ENCODE data around the gene PRR16. TPM values are rescaled to one million over a fixed set of nuclear protein-coding genes. Genes with fewer than 3 reads are reported as not detected.

PRR16 gene
- total RNA-seq, 6 experiments from 2014 or later, result 53.5 to 74.0 (median 61.2) TPM

DNA sequence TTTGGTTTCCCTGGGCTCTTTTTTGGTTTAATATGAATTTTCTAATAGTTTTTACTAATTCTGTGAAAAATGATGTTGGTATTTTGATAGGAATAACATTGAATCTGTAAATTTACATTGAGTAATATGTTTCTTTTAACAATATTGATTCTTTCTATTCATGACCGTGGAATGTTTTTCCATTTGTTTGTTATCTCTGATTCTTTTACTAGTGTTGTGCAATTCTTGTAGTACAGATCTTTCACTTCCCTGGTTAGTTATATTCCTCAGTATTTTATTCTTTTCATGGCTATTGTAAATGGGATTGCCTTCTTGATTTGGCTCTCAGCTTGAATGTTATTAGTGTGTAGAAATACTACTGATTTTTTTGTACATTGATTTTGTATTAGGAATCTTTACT, 137.9 kb downstream of the PRR16 start:
- DNase-seq, result no peak
- TF ChIP-seq, protein P1, sequence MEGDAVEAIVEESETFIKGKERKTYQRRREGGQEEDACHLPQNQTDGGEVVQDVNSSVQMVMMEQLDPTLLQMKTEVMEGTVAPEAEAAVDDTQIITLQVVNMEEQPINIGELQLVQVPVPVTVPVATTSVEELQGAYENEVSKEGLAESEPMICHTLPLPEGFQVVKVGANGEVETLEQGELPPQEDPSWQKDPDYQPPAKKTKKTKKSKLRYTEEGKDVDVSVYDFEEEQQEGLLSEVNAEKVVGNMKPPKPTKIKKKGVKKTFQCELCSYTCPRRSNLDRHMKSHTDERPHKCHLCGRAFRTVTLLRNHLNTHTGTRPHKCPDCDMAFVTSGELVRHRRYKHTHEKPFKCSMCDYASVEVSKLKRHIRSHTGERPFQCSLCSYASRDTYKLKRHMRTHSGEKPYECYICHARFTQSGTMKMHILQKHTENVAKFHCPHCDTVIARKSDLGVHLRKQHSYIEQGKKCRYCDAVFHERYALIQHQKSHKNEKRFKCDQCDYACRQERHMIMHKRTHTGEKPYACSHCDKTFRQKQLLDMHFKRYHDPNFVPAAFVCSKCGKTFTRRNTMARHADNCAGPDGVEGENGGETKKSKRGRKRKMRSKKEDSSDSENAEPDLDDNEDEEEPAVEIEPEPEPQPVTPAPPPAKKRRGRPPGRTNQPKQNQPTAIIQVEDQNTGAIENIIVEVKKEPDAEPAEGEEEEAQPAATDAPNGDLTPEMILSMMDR (IDR thresholded peaks at IDR 0.05), result no peak
- H3K27me3 Mint-ChIP-seq (ENCODE audit: insufficient read depth), result peaks cover 4% of the 10 kb centered on the region; the same call in 1 of the 2 replicates
- H3K4me3 Mint-ChIP-seq, result no peak overlapping the region
- peak overlapping the region; percentile 63; the same call in 1 of the 2 replicates for H3K27ac Mint-ChIP-seq
- H3K36me3 Mint-ChIP-seq (ENCODE audit: low read depth), result peaks cover 34% of the 10 kb centered on the region
- peaks cover 18% of the 10 kb centered on the region; the same call in 1 of the 2 replicates for H3K9me3 Mint-ChIP-seq
- peaks cover 85% of the 10 kb centered on the region for H3K4me1 Mint-ChIP-seq (ENCODE audit: low read depth)

DNA sequence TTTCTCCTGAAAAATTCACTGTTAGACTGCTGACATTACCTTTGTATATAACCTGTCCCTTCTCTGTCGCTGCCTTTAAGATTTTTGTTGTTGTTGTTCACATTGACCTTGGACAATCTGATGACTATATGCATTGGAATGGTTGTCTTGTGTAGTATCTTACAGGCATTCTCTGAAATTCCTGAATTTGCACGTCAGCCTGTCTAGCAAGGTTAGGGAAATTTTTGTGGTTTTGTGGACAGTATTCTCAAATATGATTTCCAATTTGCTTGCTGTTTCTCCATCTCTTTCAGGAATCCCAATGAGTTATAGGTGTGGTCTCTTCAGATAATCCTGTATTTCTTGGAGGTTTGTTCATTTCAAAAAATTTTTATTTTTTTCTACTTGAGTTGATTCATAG, 140.8 kb downstream of the PRR16 start:
- H3K27ac Mint-ChIP-seq, result peak overlapping the region; percentile 63

DNA sequence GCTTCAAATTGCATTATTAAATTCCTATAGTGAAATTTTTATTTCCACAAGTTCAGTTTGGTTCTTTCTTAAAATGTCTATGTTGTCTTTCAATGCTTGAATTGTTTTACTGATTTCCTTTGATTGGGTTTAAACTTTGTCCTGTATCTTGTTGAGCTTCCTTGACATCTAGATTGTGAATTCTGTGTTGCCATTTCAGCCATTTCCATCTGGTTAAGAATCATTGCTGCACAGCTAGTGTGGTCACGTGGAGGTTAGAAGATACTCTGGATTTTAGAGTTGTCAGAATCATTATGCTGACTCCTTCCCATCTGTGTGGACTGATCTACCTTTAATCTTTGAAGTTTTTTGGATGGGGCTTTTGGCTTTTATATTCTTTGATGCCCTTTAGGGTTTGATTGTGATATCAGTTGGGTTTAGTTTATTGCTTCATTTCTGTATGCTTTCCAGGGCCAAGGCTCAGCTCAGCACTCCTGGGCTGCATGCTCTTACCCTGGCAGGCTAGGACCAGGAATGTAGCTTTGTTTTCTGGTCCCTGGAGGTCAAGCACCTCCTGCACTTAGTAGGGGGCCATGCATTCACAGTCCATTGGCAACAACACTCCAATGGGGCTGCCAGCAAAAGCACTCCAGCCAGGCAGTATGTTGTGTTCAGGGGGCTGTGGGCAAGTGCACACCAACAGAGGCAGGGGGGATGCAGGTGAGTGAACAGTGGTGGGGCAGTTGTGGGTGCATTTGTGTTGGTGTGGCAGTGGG, 141.4 kb downstream of the PRR16 start:
- H3K27ac Mint-ChIP-seq, result peak overlapping the region; percentile 90
- DNase-seq, result peak; percentile 17
- peak overlapping the region; percentile 57 for H3K4me3 Mint-ChIP-seq
- H3K36me3 Mint-ChIP-seq (ENCODE audit: low read depth), result peaks cover 43% of the 10 kb centered on the region
- peaks cover 4% of the 10 kb centered on the region; the same call in 1 of the 2 replicates for H3K27me3 Mint-ChIP-seq (ENCODE audit: insufficient read depth)
- H3K4me1 Mint-ChIP-seq (ENCODE audit: low read depth), result peaks cover 96% of the 10 kb centered on the region
- TF ChIP-seq, protein P1 (IDR thresholded peaks at IDR 0.05), result no peak
- H3K9me3 Mint-ChIP-seq, result peaks cover 20% of the 10 kb centered on the region; the same call in 1 of the 2 replicates

More for the DNA sequence above, 140.8 kb downstream of the PRR16 start:
- Mint-ChIP-seq H3K4me3 (peak overlapping the region; percentile 38), H3K36me3 (ENCODE audit: low read depth) (peaks cover 42% of the 10 kb centered on the region), H3K27me3 (ENCODE audit: insufficient read depth) (peaks cover 4% of the 10 kb centered on the region; the same call in 1 of the 2 replicates), H3K9me3 (peaks cover 18% of the 10 kb centered on the region; the same call in 1 of the 2 replicates), H3K4me1 (ENCODE audit: low read depth) (peaks cover 96% of the 10 kb centered on the region)
- TF ChIP-seq, protein P1 (IDR thresholded peaks at IDR 0.05), result no peak
- peak; percentile 94 for DNase-seq

DNA sequence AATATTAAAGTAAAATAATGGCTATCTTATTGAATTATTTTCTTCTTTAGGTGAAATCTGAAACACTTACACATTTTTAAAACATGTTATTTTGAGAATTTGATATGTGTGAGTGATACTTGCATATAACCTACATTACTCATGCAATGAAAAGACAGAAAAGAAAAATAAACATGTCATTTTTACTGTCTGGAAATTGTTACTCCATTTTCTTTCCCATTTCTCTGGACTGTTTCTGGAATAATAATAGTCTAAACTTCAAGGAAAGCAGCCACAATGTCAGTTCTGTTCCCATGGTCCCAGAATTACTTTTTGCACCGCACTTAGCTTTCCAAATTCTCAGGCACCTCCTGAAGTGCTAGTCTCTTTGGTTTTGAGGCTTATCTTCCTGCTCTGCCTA, 145.5 kb downstream of the PRR16 start:
- no peak for DNase-seq
- Mint-ChIP-seq H3K4me3 (0 out of 2 replicates have a peak overlapping the region, but pooled peaks have one; percentile 10), H3K4me1 (ENCODE audit: low read depth) (peaks cover 88% of the 10 kb centered on the region), H3K9me3 (peaks cover 6% of the 10 kb centered on the region; the same call in 1 of the 2 replicates), H3K27ac (peak overlapping the region; percentile 58), H3K36me3 (ENCODE audit: low read depth) (peaks cover 23% of the 10 kb centered on the region), H3K27me3 (ENCODE audit: insufficient read depth) (peaks cover 4% of the 10 kb centered on the region; the same call in 1 of the 2 replicates)
- TF ChIP-seq, protein P1 (IDR thresholded peaks at IDR 0.05), result no peak

DNA sequence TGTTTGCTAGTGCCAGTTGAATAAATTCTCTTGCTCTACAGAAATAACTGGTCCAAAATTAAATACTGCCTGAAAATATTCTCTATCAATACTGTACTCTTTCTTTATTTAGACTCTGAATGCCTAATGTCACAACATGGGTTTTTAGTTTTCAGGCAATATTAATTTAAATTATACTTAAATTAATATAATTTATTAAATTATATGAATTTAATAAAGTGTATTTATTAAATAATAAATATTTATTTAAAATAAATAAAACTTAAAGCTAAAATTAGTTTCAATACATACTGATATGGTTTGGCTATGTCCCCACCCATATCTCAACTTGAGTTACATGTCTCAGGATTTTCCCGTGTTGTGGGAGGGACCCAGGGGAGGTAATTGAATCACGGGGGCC, 146.0 kb downstream of the PRR16 start:
- peaks cover 6% of the 10 kb centered on the region; the same call in 1 of the 2 replicates for H3K9me3 Mint-ChIP-seq
- H3K4me1 Mint-ChIP-seq (ENCODE audit: low read depth), result peaks cover 88% of the 10 kb centered on the region
- H3K27me3 Mint-ChIP-seq (ENCODE audit: insufficient read depth), result peaks cover 4% of the 10 kb centered on the region; the same call in 1 of the 2 replicates
- TF ChIP-seq, protein P1 (IDR thresholded peaks at IDR 0.05), result no peak
- no peak for DNase-seq
- no peak overlapping the region for H3K4me3 Mint-ChIP-seq
- H3K36me3 Mint-ChIP-seq (ENCODE audit: low read depth), result peaks cover 23% of the 10 kb centered on the region
- H3K27ac Mint-ChIP-seq, result peak overlapping the region; percentile 58; the same call in 1 of the 2 replicates

Measured in HFFc6 (cell line).